Adrenal gland (tissue), 12 donors: ENCODE data around the gene CDH15. TPM values are rescaled to one million over a fixed set of nuclear protein-coding genes. Genes with fewer than 3 reads are reported as not detected.
"Not testable (repeated sequence)": the region's sequence is repeated elsewhere in the genome, so short reads cannot be mapped to it uniquely, and the experiment has no call there.

Source experiments
- DNase-seq, 7 donors: peaks; one replicate each; pipeline ENCODE4 v3.0.0-alpha.2; 2019 to 2020
- H3K27ac ChIP-seq, 5 donors: fragments of 200-600 bp; sonication (generic) in 4 of 5; 1 replicate in 3 of 5; 2 replicates in 2 of 5; pipeline versions ENCODE4 v1.5.1 to v1.8.0; 2016 to 2020; ENCODE audit warnings: mild to moderate bottlenecking in 1 of 5
- H3K27me3 ChIP-seq: fragments of 200-600 bp; 2 replicates; pipeline ENCODE4 v1.8.0; 2021
- H3K36me3 ChIP-seq, 2 donors: fragments of 200-600 bp; replicated peaks in 1 of 2; 1 replicate in 1 of 2; 2 replicates in 1 of 2; pipeline versions ENCODE4 v1.5.1 to v1.8.0; 2018 to 2022
- H3K4me1 ChIP-seq, 2 donors: fragments of 200-600 bp; replicated peaks in 1 of 2; 1 replicate in 1 of 2; 2 replicates in 1 of 2; pipeline versions ENCODE4 v1.5.1 to v1.8.0; 2018 to 2021
- H3K4me3 ChIP-seq, 4 donors: fragments of 200-600 bp; sonication (generic) in 3 of 4; one replicate each; pipeline ENCODE4 v1.5.1; 2016 to 2018
- H3K9me3 ChIP-seq, 3 donors: fragments of 200-600 bp; sonication (generic) in 1 of 3; replicated peaks in 1 of 3; 1 replicate in 2 of 3; 2 replicates in 1 of 3; pipeline versions ENCODE4 v1.5.1 to v1.8.0; 2016 to 2021
- CTCF ChIP-seq, 6 experiments: fragments of 450-650 bp in 4 of 6; fragments of 200-600 bp in 2 of 6; sonication (generic) in 1 of 6; IDR thresholded peaks; 1 replicate in 5 of 6; 2 replicates in 1 of 6; pipeline versions ENCODE4 v1.5.1 to v1.8.0; 2016 to 2021; ENCODE audit warnings: antibody characterized with exemption in 6 of 6, mild to moderate bottlenecking in 2 of 6, moderate library complexity in 1 of 6
- POLR2A ChIP-seq, 2 donors: fragments of 450-650 bp; IDR thresholded peaks; one replicate each; pipeline ENCODE4 v1.6.1; 2017; ENCODE audit warnings: antibody characterized with exemption in 2 of 2, mild to moderate bottlenecking in 2 of 2, moderate library complexity in 1 of 2
- WGBS, 4 donors: extraction: QIAGEN DNeasy Blood & Tissue Kit in 2 of 4; methylation state at CpG; one replicate each; pipeline versions ENCODE4 v1.1.5 to v1.1.7; 2013 to 2017; 5-methylcytosine and 5-hydroxymethylcytosine counted together
- intact Hi-C, 2 donors: fragments of 100-400 bp; cut with DNase I; formaldehyde crosslinking; loops; one replicate each; pipeline versions ENCODE4 v1.14.1 to v1.15.0; 2022 to 2023
- polyA plus RNA-seq, 3 donors: library from polyadenylated mRNA; stranded (reverse); fragments of 200-250 nt in 2 of 3; fragments of 350-450 nt in 1 of 3; fragmentation: Illumina TruSeq in 1 of 3; extraction: RNeasy Lipid Tissue Mini Kit (QIAGEN cat#74804) in 1 of 3; gene quantifications; one replicate each; pipeline ENCODE4 v1.2.3, GENCODE V29; 2013 to 2014
- total RNA-seq, 9 donors: library from RNA; depleted of rRNA in 4 of 9; stranded (reverse); fragments of >200 nt in 4 of 9; fragments of 120-200 nt in 1 of 9; fragmentation: NEBNext Ultra II Directional in 1 of 9; extraction: Animal tissue kit (Norgen Biotek cat#: 25700) in 1 of 9; gene quantifications; one replicate each; pipeline versions ENCODE4 v1.1.0 to v1.2.4, GENCODE V29; 2013 to 2023
- donor health status: healthy with polysubstance abuse.
- donor health status: Bipolar disorder and iron deficiency.
- donor health status: DM: yes; HTN: yes; CAD: no.
- donor health status: DM: no; HTN: no; CAD: no.
- donor health status: DM: no; HTN: no; CAD: no.
- donor health status: DM: yes; HTN: yes; CAD: no.

CDH15 gene
- total and polyA plus RNA-seq, 12 donors, result 0.05 to 0.32 (median 0.17) TPM; not detected in 1

GRCh38 chr16:89164847-89165680 lies 6.5 kb upstream of the CDH15 start:
- DNase-seq, result peak in 1 of 7 donors; percentile 17
- H3K27me3 ChIP-seq, result peaks cover 9% of the 10 kb centered on the region
- H3K9me3 ChIP-seq, result no peaks in the 10 kb centered on the region
- no peak overlapping the region for H3K4me3 ChIP-seq
- TF ChIP-seq POLR2A (IDR thresholded peaks at IDR 0.05) (no peak), CTCF (IDR thresholded peaks at IDR 0.05) (no peak)
- H3K27ac ChIP-seq, result no peak overlapping the region
- peaks cover 0 to 9% of the 10 kb centered on the region in 2 donors for H3K4me1 ChIP-seq
- intact Hi-C loops, result loop anchor here (5.0 to 10.0 kb wide), 4 partner anchors 70 to 428 kb away; partner anchors contain the start of gene ACSF3 (in 1 of the 2)
- 75 to 90% (median 85%) methylated on average over 2 to 20 of the region's 20 CpGs for WGBS, 4 donors
- no peaks in the 10 kb centered on the region for H3K36me3 ChIP-seq

GRCh38 chr16:89165681-89165979 lies 5.9 kb upstream of the CDH15 start:
- intact Hi-C loops, result loop anchor here (5.0 to 10.0 kb wide), 4 partner anchors 71 to 428 kb away; partner anchors contain the start of gene ACSF3 (in 1 of the 2)
- not testable (repeated sequence) for DNase-seq, H3K27me3 ChIP-seq, H3K4me1 ChIP-seq, H3K9me3 ChIP-seq, H3K4me3 ChIP-seq, H3K36me3 ChIP-seq, H3K27ac ChIP-seq
- 64 to 80% (median 72%) methylated on average over 1 to 10 of the region's 10 CpGs for WGBS, 4 donors

- Histone ChIP-seq H3K9me3 (no peaks in the 10 kb centered on the region), H3K4me3 (no peak overlapping the region), H3K27ac (no peak overlapping the region), H3K27me3 (peaks cover 9% of the 10 kb centered on the region), H3K36me3 (no peaks in the 10 kb centered on the region), H3K4me1 (peaks cover 6 to 14% of the 10 kb centered on the region in 2 donors)
- TF ChIP-seq CTCF (IDR thresholded peaks at IDR 0.05) (no peak), POLR2A (IDR thresholded peaks at IDR 0.05) (no peak)
- intact Hi-C loops, result loop anchor here (5.0 to 10.0 kb wide), 4 partner anchors 72 to 430 kb away; partner anchors contain the start of gene ACSF3 (in 1 of the 2)
- 39 to 100% (median 55%) methylated on average over 2 to 18 of the region's 18 CpGs for WGBS, 4 donors
- DNase-seq, result peak in 1 of 7 donors; percentile 21
Observed at GRCh38 chr16:89166696-89167424, 4.7 kb upstream of the CDH15 start.

- Histone ChIP-seq H3K27ac (no peak overlapping the region), H3K27me3 (peaks cover 9% of the 10 kb centered on the region), H3K36me3 (no peaks in the 10 kb centered on the region), H3K4me1 (peaks cover 6 to 14% of the 10 kb centered on the region in 2 donors), H3K9me3 (no peaks in the 10 kb centered on the region), H3K4me3 (no peak overlapping the region)
- 8 to 30% (median 14%) methylated on average over 2 to 18 of the region's 18 CpGs; no CpG with 5 or more reads in 1 of the 4 donors for WGBS, 4 donors
- TF ChIP-seq POLR2A (IDR thresholded peaks at IDR 0.05) (no peak), CTCF (IDR thresholded peaks at IDR 0.05) (peak; percentile 79 to 98 (median 95))
- peak; percentile 87 to 94 (median 92) for DNase-seq
- intact Hi-C loops, result loop anchor here (5.0 to 10.0 kb wide), 4 partner anchors 73 to 430 kb away; partner anchors contain the start of gene ACSF3 (in 1 of the 2)
Observed at GRCh38 chr16:89167425-89167941, 4.1 kb upstream of the CDH15 start.
